ENCODE measurements around the gene PRKAR1B. TPM values are rescaled to one million over a fixed set of nuclear protein-coding genes. Genes with fewer than 3 reads are reported as not detected.

PRKAR1B gene
- total RNA-seq, 1 donor from 2014 or later, result 11.8 TPM

DNA sequence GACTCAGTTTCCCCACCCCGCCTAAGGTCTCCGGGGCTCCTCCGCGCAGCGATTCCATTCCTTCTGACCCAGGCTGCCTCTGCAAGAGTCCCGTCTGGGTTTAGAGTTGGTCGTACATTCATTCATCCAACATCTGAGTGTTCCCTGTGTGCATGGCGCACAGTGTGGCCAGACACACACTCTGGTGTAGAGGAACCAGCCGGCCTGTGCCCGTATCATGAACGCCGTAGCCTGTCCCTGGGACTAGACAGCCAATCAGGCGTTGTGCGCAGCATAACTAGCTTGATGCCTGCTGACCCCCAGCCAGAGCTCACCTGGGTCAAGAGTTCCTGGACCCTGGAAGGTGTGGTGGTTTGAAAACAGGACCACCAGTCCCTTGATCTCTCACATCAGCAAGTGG lies 186.5 kb downstream of the PRKAR1B start:
- no peak overlapping the region for H3K4me2 ChIP-seq
- H4K20me1 ChIP-seq (ENCODE audit: low read depth), result no peaks in the 10 kb centered on the region
- no peaks in the 10 kb centered on the region for H3K9me3 ChIP-seq (ENCODE audit: low read depth)
- Mint-ChIP-seq H3K4me1 (peaks cover 13% of the 10 kb centered on the region), H3K36me3 (no peaks in the 10 kb centered on the region), H3K27ac (peak overlapping the region; percentile 66), H3K9me3 (no peaks in the 10 kb centered on the region), H3K27me3 (ENCODE audit: insufficient read depth, low read depth) (peaks cover 3% of the 10 kb centered on the region), H3K4me3 (no peak overlapping the region)
- no peak overlapping the region for H3K27ac ChIP-seq
- no peaks in the 10 kb centered on the region for H3F3A ChIP-seq (ENCODE audit: low read depth)
- H2AFZ ChIP-seq (replicated peaks), result no peak overlapping the region
- no peaks in the 10 kb centered on the region for H3K79me2 ChIP-seq (ENCODE audit: low read depth)
- peaks cover 8% of the 10 kb centered on the region for H3K4me1 ChIP-seq
- TF ChIP-seq EZH2 (IDR thresholded peaks at IDR 0.05), result no peak
- TF ChIP-seq EZH2phosphoT487 (IDR thresholded peaks at IDR 0.05), result no peak
- no peak overlapping the region for H3K9ac ChIP-seq
- H3K4me3 ChIP-seq, result no peak overlapping the region
- no peak for DNase-seq (ENCODE audit: low spot score)
- H3K27me3 ChIP-seq, result no peaks in the 10 kb centered on the region
- H3K36me3 ChIP-seq, result no peaks in the 10 kb centered on the region

DNA sequence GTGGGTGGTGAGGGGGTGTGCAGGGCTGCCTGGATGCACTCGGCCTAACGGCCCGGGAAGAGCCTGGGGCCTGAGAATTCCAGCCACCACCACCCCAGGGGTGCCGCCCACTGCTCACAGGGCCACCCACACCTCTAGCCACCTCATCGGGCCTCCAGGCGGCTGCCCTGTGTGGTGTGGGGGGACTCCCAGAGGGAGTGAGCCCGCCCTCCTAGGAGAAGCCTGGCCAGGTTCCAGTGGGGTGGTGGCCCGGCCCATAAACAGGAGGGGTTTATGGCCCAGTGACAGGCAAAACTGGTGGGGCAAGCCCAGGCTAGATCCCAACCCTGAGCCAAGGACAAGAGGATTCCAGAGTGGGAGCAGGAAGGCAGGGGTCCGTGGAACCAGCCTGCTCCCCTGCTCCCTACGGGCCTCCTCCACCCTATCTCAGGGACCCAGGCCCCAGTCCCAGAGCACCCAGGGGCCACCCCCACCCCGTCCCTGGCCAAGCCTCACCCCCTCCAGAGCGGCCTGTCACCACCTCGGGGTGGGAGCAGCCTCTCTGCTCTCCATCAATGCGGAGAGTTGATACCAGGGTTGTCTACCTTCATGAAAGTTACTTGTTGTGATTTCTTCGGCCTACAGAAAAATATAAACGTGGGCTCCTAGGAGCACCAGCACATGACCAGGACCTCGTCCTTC lies 187.2 kb downstream of the PRKAR1B start:
- H3K4me3 Mint-ChIP-seq, result no peak overlapping the region
- Histone ChIP-seq H2AFZ (replicated peaks) (no peak overlapping the region), H3K4me1 (peaks cover 8% of the 10 kb centered on the region), H3K9me3 (ENCODE audit: low read depth) (no peaks in the 10 kb centered on the region), H3K79me2 (ENCODE audit: low read depth) (no peaks in the 10 kb centered on the region), H3K4me3 (no peak overlapping the region), H3F3A (ENCODE audit: low read depth) (no peaks in the 10 kb centered on the region), H3K4me2 (no peak overlapping the region), H3K9ac (no peak overlapping the region), H4K20me1 (ENCODE audit: low read depth) (no peaks in the 10 kb centered on the region), H3K27me3 (no peaks in the 10 kb centered on the region), H3K27ac (no peak overlapping the region), H3K36me3 (no peaks in the 10 kb centered on the region)
- TF ChIP-seq, protein P1, sequence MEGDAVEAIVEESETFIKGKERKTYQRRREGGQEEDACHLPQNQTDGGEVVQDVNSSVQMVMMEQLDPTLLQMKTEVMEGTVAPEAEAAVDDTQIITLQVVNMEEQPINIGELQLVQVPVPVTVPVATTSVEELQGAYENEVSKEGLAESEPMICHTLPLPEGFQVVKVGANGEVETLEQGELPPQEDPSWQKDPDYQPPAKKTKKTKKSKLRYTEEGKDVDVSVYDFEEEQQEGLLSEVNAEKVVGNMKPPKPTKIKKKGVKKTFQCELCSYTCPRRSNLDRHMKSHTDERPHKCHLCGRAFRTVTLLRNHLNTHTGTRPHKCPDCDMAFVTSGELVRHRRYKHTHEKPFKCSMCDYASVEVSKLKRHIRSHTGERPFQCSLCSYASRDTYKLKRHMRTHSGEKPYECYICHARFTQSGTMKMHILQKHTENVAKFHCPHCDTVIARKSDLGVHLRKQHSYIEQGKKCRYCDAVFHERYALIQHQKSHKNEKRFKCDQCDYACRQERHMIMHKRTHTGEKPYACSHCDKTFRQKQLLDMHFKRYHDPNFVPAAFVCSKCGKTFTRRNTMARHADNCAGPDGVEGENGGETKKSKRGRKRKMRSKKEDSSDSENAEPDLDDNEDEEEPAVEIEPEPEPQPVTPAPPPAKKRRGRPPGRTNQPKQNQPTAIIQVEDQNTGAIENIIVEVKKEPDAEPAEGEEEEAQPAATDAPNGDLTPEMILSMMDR (IDR thresholded peaks at IDR 0.05), result no peak
- no peak for TF ChIP-seq EZH2 (IDR thresholded peaks at IDR 0.05)
- no peak for TF ChIP-seq EZH2phosphoT487 (IDR thresholded peaks at IDR 0.05)
- H3K4me1 Mint-ChIP-seq, result peaks cover 13% of the 10 kb centered on the region
- H3K9me3 Mint-ChIP-seq, result no peaks in the 10 kb centered on the region
- H3K27me3 Mint-ChIP-seq (ENCODE audit: insufficient read depth, low read depth), result peaks cover 3% of the 10 kb centered on the region
- DNase-seq (ENCODE audit: low spot score), result no peak
- no peaks in the 10 kb centered on the region for H3K36me3 Mint-ChIP-seq
- no peak overlapping the region for H3K27ac Mint-ChIP-seq

DNA sequence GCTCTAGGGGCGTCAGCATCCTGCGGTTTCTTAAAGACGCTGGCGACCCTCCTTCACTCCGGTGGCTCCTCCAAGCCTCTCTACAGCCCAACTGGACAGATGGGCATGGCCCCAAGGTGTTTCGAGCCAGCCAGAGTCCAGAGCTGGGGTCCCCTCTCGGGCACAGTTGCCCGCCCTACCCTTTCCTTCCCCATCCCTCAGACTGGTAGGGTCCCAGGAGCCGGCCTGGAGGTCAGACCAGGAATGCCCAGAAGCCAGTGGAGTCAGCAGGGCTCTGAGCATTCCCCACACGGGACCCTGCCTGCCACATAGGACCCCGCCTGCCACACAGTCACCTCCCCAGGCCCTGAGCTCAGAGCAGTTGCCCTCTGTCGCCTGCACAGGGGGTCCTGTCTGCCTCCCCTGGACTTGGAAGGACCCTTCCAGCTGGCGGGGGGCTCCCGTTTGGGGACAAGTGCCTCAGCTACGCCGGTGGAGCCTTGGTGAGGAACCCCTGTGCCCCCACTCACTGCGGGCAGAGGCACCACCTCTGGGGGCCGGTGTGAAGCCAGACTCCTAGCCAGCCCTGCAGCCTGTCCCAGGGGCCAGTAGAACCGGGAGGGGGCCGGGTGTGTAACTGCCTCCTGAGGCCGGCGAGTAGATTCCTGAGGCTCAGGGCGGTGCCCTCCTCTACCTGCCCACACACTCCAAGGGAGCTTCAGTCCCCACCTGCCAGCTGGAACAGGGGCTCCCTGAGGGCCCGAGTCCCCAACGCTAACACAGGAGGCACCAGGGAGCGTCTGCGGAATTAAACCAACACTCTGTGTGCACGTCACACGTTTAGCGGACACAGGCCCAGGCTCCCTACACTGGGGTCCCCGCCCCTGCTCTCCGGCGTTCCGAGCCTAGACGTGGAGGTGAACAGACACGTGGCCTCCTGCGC lies 188.1 kb downstream of the PRKAR1B start:
- no peak for TF ChIP-seq EZH2phosphoT487 (IDR thresholded peaks at IDR 0.05)
- no peak for TF ChIP-seq EZH2 (IDR thresholded peaks at IDR 0.05)
- TF ChIP-seq, protein P1 (IDR thresholded peaks at IDR 0.05), result no peak
- H2AFZ ChIP-seq (replicated peaks), result no peak overlapping the region
- H3K4me1 ChIP-seq, result peaks cover 8% of the 10 kb centered on the region
- no peaks in the 10 kb centered on the region for H3K36me3 Mint-ChIP-seq
- H3K9ac ChIP-seq, result no peak overlapping the region
- H3K9me3 Mint-ChIP-seq, result no peaks in the 10 kb centered on the region
- H3K9me3 ChIP-seq (ENCODE audit: low read depth), result no peaks in the 10 kb centered on the region
- H3K27ac ChIP-seq, result no peak overlapping the region
- H3F3A ChIP-seq (ENCODE audit: low read depth), result no peaks in the 10 kb centered on the region
- peaks cover 13% of the 10 kb centered on the region for H3K4me1 Mint-ChIP-seq
- no peaks in the 10 kb centered on the region for H4K20me1 ChIP-seq (ENCODE audit: low read depth)
- H3K4me2 ChIP-seq, result no peak overlapping the region
- H3K27me3 Mint-ChIP-seq (ENCODE audit: insufficient read depth, low read depth), result peaks cover 4% of the 10 kb centered on the region
- H3K4me3 Mint-ChIP-seq, result no peak overlapping the region
- no peaks in the 10 kb centered on the region for H3K27me3 ChIP-seq
- H3K79me2 ChIP-seq (ENCODE audit: low read depth), result no peaks in the 10 kb centered on the region
- H3K4me3 ChIP-seq, result no peak overlapping the region
- H3K36me3 ChIP-seq, result no peaks in the 10 kb centered on the region
- DNase-seq (ENCODE audit: low spot score), result no peak
- no peak overlapping the region for H3K27ac Mint-ChIP-seq
